H1 (cell line): ENCODE results near the gene CNST. TPM values are rescaled to one million over a fixed set of nuclear protein-coding genes. Genes with fewer than 3 reads are reported as not detected.
A peak's percentile ranks its signal among the peaks of the same experiment; 100 is the strongest.

Source experiments
- CREB1 ChIP-seq: IDR thresholded peaks from 2 replicates; pipeline ENCODE4 v1.6.1; 2012; ENCODE audit warnings: inconsistent platforms
- EGR1 ChIP-seq: IDR thresholded peaks from 2 replicates; pipeline ENCODE4 v1.6.1; 2011; ENCODE audit warnings: low read depth, low read length, borderline replicate concordance
- POLR2AphosphoS5 ChIP-seq: IDR thresholded peaks from 2 replicates; pipeline ENCODE4 v1.6.1; 2011; ENCODE audit warnings: low read depth, low read length
- YY1 ChIP-seq: IDR thresholded peaks from 2 replicates; pipeline ENCODE4 v1.6.1; 2011; ENCODE audit warnings: low read depth, mild to moderate bottlenecking, low read length
- polyA plus RNA-seq, 7 experiments: library from polyadenylated mRNA; depleted of rRNA in 3 of 7; stranded (reverse) in 5 of 7; unstranded in 2 of 7; fragments of >200 nt in 5 of 7; fragments of 200-250 nt in 2 of 7; gene quantifications; 1 replicate in 5 of 7; 2 replicates in 1 of 7; 4 replicates in 1 of 7; pipeline versions ENCODE4 v1.2.1 to v1.2.3, GENCODE V29; 2011 to 2013; ENCODE audit warnings: missing spikeins in 2 of 7, mixed read lengths in 2 of 7
- total RNA-seq: library from RNA; stranded (reverse); fragmentation: NEBNext Ultra II Directional; extraction: Animal tissue kit (Norgen Biotek cat#: 25700); gene quantifications from 2 replicates; pipeline ENCODE4 v1.2.1, GENCODE V29; 2021
- TF ChIP-seq, protein P1 (sequence below): IDR thresholded peaks from 2 replicates; pipeline ENCODE4 v1.6.1; 2012; ENCODE audit warnings: low read length, inconsistent platforms

The CNST gene
- total and polyA plus RNA-seq, 2 of the 8 experiments (the other 6 are each of a cell fraction or from before 2014, with no cell fraction given) = 5.3 to 21.3 TPM

DNA sequence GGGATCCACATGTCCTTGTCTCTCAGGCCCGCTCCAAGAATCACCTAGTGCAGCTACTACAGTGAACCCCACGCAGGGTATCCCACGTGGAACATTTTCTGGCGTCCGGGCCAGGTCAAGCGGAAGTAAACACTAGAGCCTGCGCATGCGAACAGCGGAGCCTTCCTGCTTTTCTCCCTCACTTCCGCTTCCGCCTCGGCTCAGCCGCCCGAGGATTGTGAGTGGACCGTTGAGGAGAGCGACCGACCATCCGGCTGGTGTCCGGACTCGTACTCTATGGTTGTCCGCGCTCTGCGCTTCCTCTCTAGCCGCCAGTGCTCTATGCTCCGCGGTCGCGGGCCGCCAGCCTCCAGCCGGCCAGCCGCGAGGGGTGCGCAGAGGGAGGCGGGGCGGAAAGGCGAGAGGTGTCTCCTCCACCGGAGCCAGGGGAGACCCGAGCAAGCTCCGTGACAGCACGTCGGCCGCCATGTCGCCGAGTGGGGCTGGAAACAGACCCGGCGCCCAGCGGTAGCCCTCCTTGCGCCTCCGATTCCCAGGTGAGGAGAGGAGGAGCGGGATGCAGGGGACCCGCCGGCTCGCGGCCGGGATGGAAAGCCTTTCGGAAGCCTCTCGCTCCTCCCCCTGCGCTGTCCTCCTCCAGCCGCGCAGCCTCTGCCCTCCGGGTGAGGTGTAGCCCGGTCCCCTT is at the start of gene CNST, which contains the start of gene TFB2M (continued):
- TF ChIP-seq, protein P1, sequence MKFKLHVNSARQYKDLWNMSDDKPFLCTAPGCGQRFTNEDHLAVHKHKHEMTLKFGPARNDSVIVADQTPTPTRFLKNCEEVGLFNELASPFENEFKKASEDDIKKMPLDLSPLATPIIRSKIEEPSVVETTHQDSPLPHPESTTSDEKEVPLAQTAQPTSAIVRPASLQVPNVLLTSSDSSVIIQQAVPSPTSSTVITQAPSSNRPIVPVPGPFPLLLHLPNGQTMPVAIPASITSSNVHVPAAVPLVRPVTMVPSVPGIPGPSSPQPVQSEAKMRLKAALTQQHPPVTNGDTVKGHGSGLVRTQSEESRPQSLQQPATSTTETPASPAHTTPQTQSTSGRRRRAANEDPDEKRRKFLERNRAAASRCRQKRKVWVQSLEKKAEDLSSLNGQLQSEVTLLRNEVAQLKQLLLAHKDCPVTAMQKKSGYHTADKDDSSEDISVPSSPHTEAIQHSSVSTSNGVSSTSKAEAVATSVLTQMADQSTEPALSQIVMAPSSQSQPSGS = 0 out of 2 replicates have a peak, but pooled peaks have one; percentile 68
- TF ChIP-seq EGR1 (peak; percentile 80), POLR2AphosphoS5 (peak; percentile 36; the same call in 1 of the 2 replicates), CREB1 (peak; percentile 16), YY1 (peak; percentile 53; the same call in 1 of the 2 replicates)
